CD4-positive, alpha-beta T cell (primary cell): ENCODE data around the gene AQP1. TPM values are rescaled to one million over a fixed set of nuclear protein-coding genes. Genes with fewer than 3 reads are reported as not detected.

Experiments used
- ATAC-seq: fragments of 200-7000 bp; cut with Tn5 transposase; one replicate; pipeline ENCODE4 v1.10.0; 2022; ENCODE audit warnings: mild to moderate bottlenecking; ENCODE audit not compliant: poor library complexity
- CTCF ChIA-PET: fragments of 350-600 bp; sonication (Branson Sonifier 250); formaldehyde crosslinking; loops from one replicate; lab custom pipeline; 2021; ENCODE audit warnings: antibody characterized with exemption, inconsistent platforms; lab: Charles Lee
- POLR2A ChIA-PET: fragments of 350-600 bp; sonication (Branson Sonifier 250); formaldehyde crosslinking; loops from one replicate; lab custom pipeline; 2021; ENCODE audit warnings: antibody characterized with exemption, inconsistent platforms; lab: Charles Lee
- DNase-seq, 14 experiments: peaks; one replicate each; pipeline ENCODE4 v3.0.0-alpha.2; 2013 to 2020; ENCODE audit warnings: mixed read lengths in 2 of 14
- H3K27ac ChIP-seq, 2 donors: one replicate each; pipeline versions ENCODE4 v1.5.1 to v1.7.0; 2013; ENCODE audit warnings: low read length in 2 of 2, low read depth in 1 of 2, mild to moderate bottlenecking in 1 of 2
- H3K27me3 ChIP-seq, 2 experiments: 1 replicate in 1 of 2; 2 replicates in 1 of 2; pipeline versions ENCODE4 v1.6.1 to v1.7.0; 2013; ENCODE audit warnings: low read length in 2 of 2, control low read depth in 1 of 2, mild to moderate bottlenecking in 1 of 2, moderate library complexity in 1 of 2; ENCODE audit not compliant: insufficient read depth in 2 of 2, control insufficient read depth in 1 of 2
- H3K36me3 ChIP-seq: one replicate; pipeline ENCODE4 v1.6.1; 2013; ENCODE audit warnings: low read length, control low read depth; ENCODE audit not compliant: insufficient read depth
- H3K4me1 ChIP-seq: one replicate; pipeline ENCODE4 v1.6.1; 2013; ENCODE audit warnings: low read length, control low read depth; ENCODE audit not compliant: insufficient read depth
- H3K4me3 ChIP-seq: one replicate; pipeline ENCODE4 v1.5.1; 2013; ENCODE audit warnings: mild to moderate bottlenecking, low read length, moderate library complexity
- H3K9me3 ChIP-seq, 2 experiments: 1 replicate in 1 of 2; 2 replicates in 1 of 2; pipeline versions ENCODE4 v1.6.1 to v1.7.0; 2013; ENCODE audit warnings: low read length in 2 of 2, mild to moderate bottlenecking in 2 of 2, control low read depth in 1 of 2, moderate library complexity in 1 of 2; ENCODE audit not compliant: control insufficient read depth in 1 of 2, insufficient read depth in 1 of 2
- H3K27ac Mint-ChIP-seq: one replicate; pipeline ENCODE4 v1.8.0; 2020; ENCODE audit warnings: mixed read lengths
- H3K27me3 Mint-ChIP-seq: one replicate; pipeline ENCODE4 v1.8.0; 2021; ENCODE audit warnings: mixed read lengths
- H3K36me3 Mint-ChIP-seq: one replicate; pipeline ENCODE4 v1.8.0; 2021; ENCODE audit warnings: low read depth, mixed read lengths
- H3K4me1 Mint-ChIP-seq: one replicate; pipeline ENCODE4 v1.8.0; 2021; ENCODE audit warnings: low read depth, mixed read lengths
- H3K4me3 Mint-ChIP-seq: one replicate; pipeline ENCODE4 v1.8.0; 2020; ENCODE audit warnings: mild to moderate bottlenecking, mixed read lengths
- H3K9me3 Mint-ChIP-seq: one replicate; pipeline ENCODE4 v1.8.0; 2020; ENCODE audit warnings: mixed read lengths
- intact Hi-C, 2 experiments: fragments of 100-400 bp; cut with DNase I in 1 of 2; cut with micrococcal nuclease in 1 of 2; formaldehyde crosslinking; loops; one replicate each; pipeline versions ENCODE4 v1.15.1 to v1.9.0; 2023 to 2025; cut with DNase I, micrococcal nuclease
- total RNA-seq, 174 experiments: library from RNA in 2 of 174; stranded (reverse) in 2 of 174; gene quantifications; one replicate each; pipeline ENCODE4 v1.2.3 and lab custom pipeline; 2021 to 2026
- TF ChIP-seq, protein P1 (sequence below): fragments of 200-600 bp; IDR thresholded peaks from one replicate; pipeline ENCODE4 v1.8.0; 2022; ENCODE audit warnings: antibody characterized with exemption, mild to moderate bottlenecking

Gene AQP1
- total RNA-seq, 2 experiments from 2014 or later, result 0.17 to 0.22 TPM

GRCh38 chr7:30925117-30925516 is 13.5 kb downstream of the AQP1 start:
- CTCF ChIA-PET, result interaction anchor here (0.8 kb wide), 1 partner anchor 10 kb away, joined by 3 read pairs; no protein-coding TSS in a partner anchor

DNA sequence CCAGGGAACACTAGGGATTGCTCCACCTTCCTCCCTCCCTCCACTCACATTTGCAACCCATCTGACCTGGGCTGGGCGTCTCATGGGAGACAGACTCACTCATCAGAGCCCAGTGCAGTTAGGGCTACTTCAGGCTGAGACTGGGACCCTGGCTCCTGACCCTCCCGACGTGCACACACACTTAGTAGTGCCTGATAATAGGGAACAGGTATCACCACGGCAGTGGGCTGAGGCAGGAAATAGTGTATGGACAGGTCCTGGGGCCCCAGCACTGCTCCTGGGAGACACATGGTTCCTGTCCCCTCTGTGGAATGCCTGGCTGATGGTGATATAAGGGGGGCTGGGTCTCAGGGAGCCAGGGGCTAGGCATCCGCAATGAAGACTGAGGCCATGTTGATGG is 14.3 kb downstream of the AQP1 start:
- Mint-ChIP-seq H3K9me3 (no peaks in the 10 kb centered on the region), H3K4me3 (no peak overlapping the region), H3K27me3 (no peaks in the 10 kb centered on the region), H3K4me1 (no peaks in the 10 kb centered on the region), H3K36me3 (no peaks in the 10 kb centered on the region), H3K27ac (no peak overlapping the region)
- Histone ChIP-seq H3K4me3 (no peak overlapping the region), H3K9me3 (peaks cover 6 to 15% of the 10 kb centered on the region in 2 experiments), H3K4me1 (no peaks in the 10 kb centered on the region), H3K27ac (no peak overlapping the region), H3K36me3 (no peaks in the 10 kb centered on the region), H3K27me3 (no peaks in the 10 kb centered on the region)
- ChIA-PET POLR2A (no interaction called here), CTCF (no interaction called here)
- intact Hi-C loops, result no loop called here
- ATAC-seq (no peak), DNase-seq (peak in 1 of 14 experiments; percentile 23)
- TF ChIP-seq, protein P1, sequence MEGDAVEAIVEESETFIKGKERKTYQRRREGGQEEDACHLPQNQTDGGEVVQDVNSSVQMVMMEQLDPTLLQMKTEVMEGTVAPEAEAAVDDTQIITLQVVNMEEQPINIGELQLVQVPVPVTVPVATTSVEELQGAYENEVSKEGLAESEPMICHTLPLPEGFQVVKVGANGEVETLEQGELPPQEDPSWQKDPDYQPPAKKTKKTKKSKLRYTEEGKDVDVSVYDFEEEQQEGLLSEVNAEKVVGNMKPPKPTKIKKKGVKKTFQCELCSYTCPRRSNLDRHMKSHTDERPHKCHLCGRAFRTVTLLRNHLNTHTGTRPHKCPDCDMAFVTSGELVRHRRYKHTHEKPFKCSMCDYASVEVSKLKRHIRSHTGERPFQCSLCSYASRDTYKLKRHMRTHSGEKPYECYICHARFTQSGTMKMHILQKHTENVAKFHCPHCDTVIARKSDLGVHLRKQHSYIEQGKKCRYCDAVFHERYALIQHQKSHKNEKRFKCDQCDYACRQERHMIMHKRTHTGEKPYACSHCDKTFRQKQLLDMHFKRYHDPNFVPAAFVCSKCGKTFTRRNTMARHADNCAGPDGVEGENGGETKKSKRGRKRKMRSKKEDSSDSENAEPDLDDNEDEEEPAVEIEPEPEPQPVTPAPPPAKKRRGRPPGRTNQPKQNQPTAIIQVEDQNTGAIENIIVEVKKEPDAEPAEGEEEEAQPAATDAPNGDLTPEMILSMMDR, result no peak

More at GRCh38 chr7:30925117-30925516, 13.5 kb downstream of the AQP1 start:
- H3K36me3 ChIP-seq, result no peaks in the 10 kb centered on the region
- H3K4me3 ChIP-seq, result no peak overlapping the region
- no peaks in the 10 kb centered on the region for H3K4me1 ChIP-seq
- Mint-ChIP-seq H3K4me3 (no peak overlapping the region), H3K36me3 (no peaks in the 10 kb centered on the region), H3K9me3 (no peaks in the 10 kb centered on the region), H3K4me1 (no peaks in the 10 kb centered on the region), H3K27ac (no peak overlapping the region), H3K27me3 (no peaks in the 10 kb centered on the region)
- ATAC-seq, result no peak
- H3K9me3 ChIP-seq, result peaks cover 6 to 15% of the 10 kb centered on the region in 2 experiments
- H3K27me3 ChIP-seq, result no peaks in the 10 kb centered on the region
- TF ChIP-seq, protein P1, result no peak
- no peak for DNase-seq
- no peak overlapping the region for H3K27ac ChIP-seq
- POLR2A ChIA-PET, result no interaction called here
- intact Hi-C loops, result no loop called here

DNA sequence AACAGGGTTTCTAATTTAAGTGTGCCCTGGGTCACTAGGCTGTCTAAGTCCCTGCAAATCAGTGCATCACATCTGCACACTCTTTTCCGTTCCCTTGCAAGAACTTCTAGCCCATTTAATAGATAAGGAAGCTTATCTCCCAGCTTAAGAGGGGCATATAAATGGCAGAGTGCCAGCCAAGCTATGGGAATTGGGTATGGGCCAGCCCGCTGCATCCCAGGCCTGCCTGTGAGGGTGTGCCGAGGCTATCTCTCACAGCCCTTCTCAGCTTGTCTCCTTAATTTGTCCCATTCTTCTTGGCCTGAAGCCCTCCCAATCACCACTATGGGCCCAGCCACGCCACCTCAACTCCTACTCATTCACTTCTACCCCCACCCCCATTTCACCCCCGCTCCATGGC is 14.7 kb downstream of the AQP1 start:
- POLR2A ChIA-PET, result no interaction called here
- CTCF ChIA-PET, result no interaction called here
- Histone ChIP-seq H3K9me3 (peaks cover 6 to 15% of the 10 kb centered on the region in 2 experiments), H3K4me3 (no peak overlapping the region), H3K27ac (no peak overlapping the region), H3K36me3 (no peaks in the 10 kb centered on the region), H3K4me1 (no peaks in the 10 kb centered on the region), H3K27me3 (no peaks in the 10 kb centered on the region)
- no peaks in the 10 kb centered on the region for H3K36me3 Mint-ChIP-seq
- H3K9me3 Mint-ChIP-seq, result no peaks in the 10 kb centered on the region
- DNase-seq (no peak), ATAC-seq (no peak)
- no peaks in the 10 kb centered on the region for H3K27me3 Mint-ChIP-seq
- no peak overlapping the region for H3K4me3 Mint-ChIP-seq
- TF ChIP-seq, protein P1, result no peak
- no peaks in the 10 kb centered on the region for H3K4me1 Mint-ChIP-seq
- no peak overlapping the region for H3K27ac Mint-ChIP-seq
- intact Hi-C loops, result no loop called here
